GM21423 (cell line): ENCODE data around the gene NFIB.

Experiments
- ATAC-seq: cut with Tn5 transposase; IDR thresholded peaks from one replicate; pipeline ENCODE4 v1.9.1; 2021; ENCODE audit warnings: mild to moderate bottlenecking, moderate library complexity; ENCODE audit not compliant: unreplicated experiment

The NFIB gene

DNA sequence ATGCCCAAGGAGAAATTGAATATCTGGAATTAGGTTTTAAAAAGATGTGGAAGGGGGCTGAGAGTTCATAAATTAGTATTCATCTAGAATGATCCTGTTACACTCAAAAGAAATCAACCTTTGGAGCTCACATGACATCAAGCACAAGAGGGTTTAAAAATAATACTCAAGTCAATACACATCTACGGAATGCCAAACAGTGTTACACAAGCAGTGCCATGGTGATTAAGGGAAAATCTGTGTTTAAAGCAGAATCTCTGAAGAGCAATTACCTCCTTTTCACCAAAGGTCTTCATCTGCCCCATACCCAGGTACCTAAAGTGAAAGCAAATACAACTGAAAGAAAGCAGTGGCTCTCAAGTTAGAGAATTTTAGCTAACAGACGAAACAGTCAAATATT lies 261.6 kb downstream of the NFIB start:
- no peak for ATAC-seq

- no peak for ATAC-seq
These were observed 262.5 kb downstream of the NFIB start for GRCh38 chr9:14051419-14051818.

- ATAC-seq = no peak
These were observed 270.5 kb downstream of the NFIB start for GRCh38 chr9:14043483-14043882.

- ATAC-seq = no peak
These were observed 276.6 kb downstream of the NFIB start for GRCh38 chr9:14037331-14037730.

DNA sequence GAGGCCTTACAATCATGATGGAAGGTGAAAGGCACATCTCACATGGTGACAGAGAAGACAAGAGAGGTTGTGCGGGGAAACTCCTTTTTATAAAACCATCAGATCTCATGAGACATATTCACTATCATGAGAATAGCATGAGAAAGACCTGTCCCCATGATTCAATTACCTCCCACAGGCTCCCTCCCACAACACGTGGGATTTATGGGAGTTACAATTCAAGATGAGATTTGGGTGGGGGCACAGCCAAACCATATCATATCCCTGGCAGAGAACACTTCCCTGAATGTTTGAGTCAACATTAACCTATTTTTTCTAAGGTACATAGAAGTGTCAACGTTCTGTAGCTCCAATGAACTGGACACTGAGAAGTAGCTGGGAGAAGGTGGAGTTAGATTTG lies 280.9 kb downstream of the NFIB start:
- ATAC-seq = no peak
